ENCODE measurements around the gene DGUOK.

The DGUOK gene

GRCh38 chr2:73987109-73987947 is 60.6 kb downstream of the DGUOK start:
- H3K4me1 ChIP-seq = peaks cover 43% of the 10 kb centered on the region
- DNase-seq (ENCODE audit: low spot score in 2 of 2) = peak; percentile 51 to 67
- H3K4me3 ChIP-seq = peak overlapping the region; percentile 45
- H3K36me3 ChIP-seq (replicated peaks) = peaks cover 21% of the 10 kb centered on the region
- in situ Hi-C loops (cut with MboI; ENCODE audit: low sequenced_read_pairs) = no loop called here
- no peaks in the 10 kb centered on the region for H3K9me3 ChIP-seq
- H3K27me3 ChIP-seq (ENCODE audit: low read depth) = no peaks in the 10 kb centered on the region

- Histone ChIP-seq H3K4me1 (peaks cover 42% of the 10 kb centered on the region), H3K36me3 (replicated peaks) (peaks cover 21% of the 10 kb centered on the region), H3K27me3 (ENCODE audit: low read depth) (no peaks in the 10 kb centered on the region), H3K9me3 (no peaks in the 10 kb centered on the region), H3K4me3 (peak overlapping the region; percentile 45)
- in situ Hi-C loops (cut with MboI; ENCODE audit: low sequenced_read_pairs) = no loop called here
- DNase-seq (ENCODE audit: low spot score in 2 of 2) = no peak
Observed at GRCh38 chr2:73987948-73988700, 61.4 kb downstream of the DGUOK start.

GRCh38 chr2:73989972-73990371 is 63.3 kb downstream of the DGUOK start:
- Histone ChIP-seq H3K27me3 (ENCODE audit: low read depth) (no peaks in the 10 kb centered on the region), H3K9me3 (no peaks in the 10 kb centered on the region), H3K4me3 (no peak overlapping the region), H3K36me3 (replicated peaks) (peaks cover 21% of the 10 kb centered on the region), H3K4me1 (peaks cover 29% of the 10 kb centered on the region)
- no peak for DNase-seq (ENCODE audit: low spot score in 2 of 2)
- in situ Hi-C loops (cut with MboI; ENCODE audit: low sequenced_read_pairs) = no loop called here

DNA sequence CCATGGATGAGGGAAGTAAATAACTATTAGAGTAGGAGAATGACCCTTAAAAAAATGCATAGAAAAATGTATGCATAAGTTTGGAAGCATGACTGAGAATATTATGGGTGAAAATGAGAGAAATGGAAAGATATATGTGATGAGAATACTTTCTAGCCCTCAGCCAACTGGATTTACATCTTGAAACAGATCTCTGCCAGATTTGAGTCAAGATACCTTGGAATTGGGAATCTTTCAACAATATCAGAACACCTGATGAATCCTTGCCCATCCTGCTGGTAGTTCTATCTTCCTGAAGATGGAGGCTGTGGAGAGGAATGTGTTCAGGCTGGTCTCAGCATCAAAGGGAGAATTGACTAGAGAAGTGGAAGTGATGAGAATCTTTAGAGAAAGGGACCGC is 63.9 kb downstream of the DGUOK start:
- Histone ChIP-seq H3K9me3 (no peaks in the 10 kb centered on the region), H3K4me1 (peaks cover 29% of the 10 kb centered on the region), H3K4me3 (no peak overlapping the region), H3K27me3 (ENCODE audit: low read depth) (no peaks in the 10 kb centered on the region), H3K36me3 (replicated peaks) (peaks cover 21% of the 10 kb centered on the region)
- in situ Hi-C loops (cut with MboI; ENCODE audit: low sequenced_read_pairs) = no loop called here
- no peak for DNase-seq (ENCODE audit: low spot score in 2 of 2)

DNA sequence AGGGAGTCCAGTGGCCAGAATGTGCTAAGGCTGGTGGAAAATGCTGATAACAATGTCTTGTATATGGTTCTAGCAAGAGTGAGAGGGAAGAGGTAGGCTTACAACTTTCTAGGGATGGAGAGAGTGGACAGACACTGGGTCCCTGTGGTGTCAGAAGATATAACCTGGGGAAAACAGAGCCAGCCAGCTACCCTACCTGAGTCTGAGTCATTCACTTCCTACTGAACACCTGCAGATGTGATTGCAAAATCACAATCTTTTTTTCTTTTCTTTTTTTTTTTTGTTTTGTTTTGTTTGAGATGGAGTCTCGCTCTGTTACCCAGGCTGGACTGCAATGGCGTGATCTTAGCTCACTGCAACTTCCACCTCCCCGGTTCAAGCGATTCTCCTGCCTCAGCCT is 65.4 kb downstream of the DGUOK start:
- H3K36me3 ChIP-seq (replicated peaks) = peaks cover 12% of the 10 kb centered on the region
- DNase-seq (ENCODE audit: low spot score in 2 of 2) = no peak
- no peaks in the 10 kb centered on the region for H3K27me3 ChIP-seq (ENCODE audit: low read depth)
- peaks cover 14% of the 10 kb centered on the region for H3K4me1 ChIP-seq
- no peaks in the 10 kb centered on the region for H3K9me3 ChIP-seq
- no peak overlapping the region for H3K4me3 ChIP-seq
- in situ Hi-C loops (cut with MboI; ENCODE audit: low sequenced_read_pairs) = no loop called here

DNA sequence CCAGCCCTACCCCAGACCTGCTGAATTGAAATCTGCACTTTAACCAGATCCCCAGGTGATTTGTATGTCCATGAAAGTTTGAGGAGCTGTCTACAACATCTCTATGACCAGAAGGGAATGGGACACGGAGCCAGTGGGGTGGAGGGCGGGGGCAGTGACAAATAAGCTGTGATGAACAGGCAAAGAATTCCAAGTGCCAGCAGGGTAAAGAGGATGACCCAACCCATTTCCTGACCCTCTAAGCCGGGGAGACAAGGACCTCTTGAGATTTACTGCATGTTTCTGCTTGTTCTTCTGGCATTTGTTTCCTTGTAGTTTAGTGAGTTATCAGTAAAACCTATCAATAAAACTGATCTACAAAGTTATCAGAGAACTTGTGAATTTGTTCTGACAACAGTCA is 66.7 kb downstream of the DGUOK start:
- DNase-seq (ENCODE audit: low spot score in 2 of 2) = no peak
- Histone ChIP-seq H3K4me1 (peaks cover 3% of the 10 kb centered on the region), H3K36me3 (replicated peaks) (peaks cover 7% of the 10 kb centered on the region), H3K27me3 (ENCODE audit: low read depth) (no peaks in the 10 kb centered on the region), H3K4me3 (no peak overlapping the region), H3K9me3 (no peaks in the 10 kb centered on the region)
- in situ Hi-C loops (cut with MboI; ENCODE audit: low sequenced_read_pairs) = no loop called here

DNA sequence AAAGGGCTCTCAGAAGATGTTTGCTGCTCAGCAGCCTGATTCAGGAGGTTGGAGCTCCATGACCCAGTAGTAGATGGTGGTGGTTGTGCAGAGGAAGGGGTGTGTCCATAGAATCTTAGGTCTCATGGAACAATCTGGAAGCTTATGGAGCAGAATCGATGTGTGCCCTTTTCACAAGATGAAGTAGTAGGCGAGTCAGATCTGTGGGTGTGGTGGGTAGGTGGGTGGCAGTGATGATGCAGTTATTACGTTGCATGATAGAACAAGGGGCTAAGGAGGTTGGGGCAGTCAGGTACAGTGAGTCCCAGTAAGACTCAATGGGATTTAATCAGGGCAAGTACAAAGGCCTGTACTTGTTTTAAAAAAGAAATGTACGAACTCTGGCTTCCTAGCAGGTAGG is 67.1 kb downstream of the DGUOK start:
- Histone ChIP-seq H3K27me3 (ENCODE audit: low read depth) (no peaks in the 10 kb centered on the region), H3K36me3 (replicated peaks) (peaks cover 5% of the 10 kb centered on the region), H3K4me1 (no peaks in the 10 kb centered on the region), H3K4me3 (no peak overlapping the region), H3K9me3 (no peaks in the 10 kb centered on the region)
- in situ Hi-C loops (cut with MboI; ENCODE audit: low sequenced_read_pairs) = no loop called here
- DNase-seq (ENCODE audit: low spot score in 2 of 2) = no peak

GRCh38 chr2:73994178-73994831 is 67.6 kb downstream of the DGUOK start:
- H3K9me3 ChIP-seq = no peaks in the 10 kb centered on the region
- DNase-seq (ENCODE audit: low spot score in 2 of 2) = no peak
- no peaks in the 10 kb centered on the region for H3K27me3 ChIP-seq (ENCODE audit: low read depth)
- peaks cover 5% of the 10 kb centered on the region for H3K36me3 ChIP-seq (replicated peaks)
- in situ Hi-C loops (cut with MboI; ENCODE audit: low sequenced_read_pairs) = no loop called here
- no peak overlapping the region for H3K4me3 ChIP-seq
- H3K4me1 ChIP-seq = no peaks in the 10 kb centered on the region

- no peaks in the 10 kb centered on the region for H3K4me1 ChIP-seq
- no peaks in the 10 kb centered on the region for H3K9me3 ChIP-seq
- no peak for DNase-seq (ENCODE audit: low spot score in 2 of 2)
- H3K27me3 ChIP-seq (ENCODE audit: low read depth) = no peaks in the 10 kb centered on the region
- H3K36me3 ChIP-seq (replicated peaks) = no peaks in the 10 kb centered on the region; the same call in 1 of the 2 replicates
- in situ Hi-C loops (cut with MboI; ENCODE audit: low sequenced_read_pairs) = no loop called here
- H3K4me3 ChIP-seq = no peak overlapping the region
Observed at GRCh38 chr2:73995810-73996209, 69.1 kb downstream of the DGUOK start.

- in situ Hi-C loops (cut with MboI; ENCODE audit: low sequenced_read_pairs) = no loop called here
- Histone ChIP-seq H3K36me3 (replicated peaks) (no peaks in the 10 kb centered on the region; the same call in 1 of the 2 replicates), H3K9me3 (no peaks in the 10 kb centered on the region), H3K4me1 (no peaks in the 10 kb centered on the region; the same call in 1 of the 2 replicates), H3K27me3 (ENCODE audit: low read depth) (no peaks in the 10 kb centered on the region), H3K4me3 (no peak overlapping the region)
- no peak for DNase-seq (ENCODE audit: low spot score in 2 of 2)
Observed at GRCh38 chr2:73997813-73998212, 71.1 kb downstream of the DGUOK start.

DNA sequence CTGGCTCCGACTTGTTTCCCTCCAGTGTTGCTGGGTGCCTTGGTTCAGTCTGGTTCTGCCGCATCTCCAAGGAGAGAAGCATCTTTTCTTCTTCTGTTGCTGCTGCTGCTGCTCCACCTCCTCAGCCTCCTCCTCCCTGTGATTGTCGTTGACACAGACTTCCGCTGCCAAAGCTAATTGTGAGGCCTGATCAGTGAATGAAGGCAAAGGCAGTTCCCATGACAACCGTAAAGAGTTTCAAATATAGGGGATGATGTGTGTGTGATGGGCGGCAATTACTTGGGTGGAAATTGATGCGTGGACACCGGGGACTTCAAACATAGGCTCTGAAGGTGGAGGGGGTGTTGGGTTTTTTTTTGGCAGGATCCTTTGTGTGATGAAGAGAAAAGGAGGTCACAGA is 71.8 kb downstream of the DGUOK start:
- in situ Hi-C loops (cut with MboI; ENCODE audit: low sequenced_read_pairs) = no loop called here
- H3K36me3 ChIP-seq (replicated peaks) = no peaks in the 10 kb centered on the region; the same call in 1 of the 2 replicates

DNA sequence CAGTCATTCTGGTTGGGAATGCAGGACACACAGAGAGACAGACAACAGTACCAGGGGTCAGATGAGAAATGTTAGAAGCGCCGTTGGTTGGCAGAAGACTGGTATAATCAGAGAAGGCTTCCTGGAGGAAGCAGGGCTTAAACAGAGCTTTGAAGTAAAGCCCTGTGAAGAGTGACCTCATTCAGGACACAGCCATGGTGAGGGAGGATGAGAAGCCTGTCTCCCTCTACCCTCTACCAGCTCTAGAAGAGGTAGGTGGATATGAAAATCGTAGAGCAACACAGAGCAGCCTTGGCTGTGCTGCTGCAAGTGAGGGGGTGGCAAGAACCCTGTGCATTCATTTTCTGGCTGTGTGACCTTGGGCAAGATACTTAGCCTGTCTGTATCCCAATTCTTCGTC is 72.3 kb downstream of the DGUOK start:
- no peaks in the 10 kb centered on the region; the same call in 1 of the 2 replicates for H3K4me1 ChIP-seq
- H3K9me3 ChIP-seq = no peaks in the 10 kb centered on the region
- no peaks in the 10 kb centered on the region; the same call in 1 of the 2 replicates for H3K36me3 ChIP-seq (replicated peaks)
- in situ Hi-C loops (cut with MboI; ENCODE audit: low sequenced_read_pairs) = no loop called here
- no peak for DNase-seq (ENCODE audit: low spot score in 2 of 2)
- H3K27me3 ChIP-seq (ENCODE audit: low read depth) = no peaks in the 10 kb centered on the region
- no peak overlapping the region for H3K4me3 ChIP-seq

More for the DNA sequence above, 71.8 kb downstream of the DGUOK start:
- Histone ChIP-seq H3K27me3 (ENCODE audit: low read depth) (no peaks in the 10 kb centered on the region), H3K4me3 (no peak overlapping the region), H3K4me1 (no peaks in the 10 kb centered on the region; the same call in 1 of the 2 replicates), H3K9me3 (no peaks in the 10 kb centered on the region)
- DNase-seq (ENCODE audit: low spot score in 2 of 2) = no peak

DNA sequence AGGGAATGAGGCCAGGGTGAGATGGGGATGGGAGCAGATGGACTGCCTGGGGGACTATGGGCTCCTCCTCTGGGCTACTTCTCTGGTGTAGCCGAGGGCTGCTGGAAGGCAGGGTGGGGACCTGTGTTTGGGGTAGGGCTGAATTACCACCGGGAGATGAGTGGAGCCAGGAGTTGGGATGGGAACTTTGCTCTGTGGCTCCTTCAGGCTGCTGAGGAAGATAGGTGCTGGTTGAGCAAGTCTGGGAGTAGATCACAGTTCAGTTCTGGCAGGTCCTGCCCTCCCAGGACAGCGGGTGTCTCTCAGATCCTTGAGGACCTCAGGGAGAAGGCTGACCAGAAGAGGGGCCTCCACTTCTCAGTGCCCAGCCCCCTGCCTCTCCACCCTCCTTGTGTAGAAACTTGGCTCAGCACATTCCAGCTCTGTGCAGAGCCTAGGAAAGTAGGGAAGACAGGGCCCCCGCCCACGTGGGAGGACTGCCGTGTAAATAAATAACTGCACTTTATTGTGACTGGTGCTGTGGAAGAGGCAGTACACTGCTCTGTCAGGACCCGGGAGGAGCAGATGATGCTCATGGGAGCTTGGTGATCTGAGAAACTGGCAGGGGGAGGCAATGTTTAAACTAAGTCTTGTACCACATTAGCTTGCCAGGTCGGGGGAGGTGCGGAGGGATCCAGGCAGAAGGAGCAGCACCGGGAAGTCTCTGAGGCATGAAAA is 73.4 kb downstream of the DGUOK start:
- Histone ChIP-seq H3K36me3 (replicated peaks) (no peaks in the 10 kb centered on the region; the same call in 1 of the 2 replicates), H3K4me3 (no peak overlapping the region), H3K27me3 (ENCODE audit: low read depth) (no peaks in the 10 kb centered on the region), H3K4me1 (no peaks in the 10 kb centered on the region; the same call in 1 of the 2 replicates), H3K9me3 (no peaks in the 10 kb centered on the region)
- no peak for DNase-seq (ENCODE audit: low spot score in 2 of 2)
- in situ Hi-C loops (cut with MboI; ENCODE audit: low sequenced_read_pairs) = no loop called here

Measured in HAP-1 (cell line).